ENCODE results near the gene CCNK.

Gene CCNK

DNA sequence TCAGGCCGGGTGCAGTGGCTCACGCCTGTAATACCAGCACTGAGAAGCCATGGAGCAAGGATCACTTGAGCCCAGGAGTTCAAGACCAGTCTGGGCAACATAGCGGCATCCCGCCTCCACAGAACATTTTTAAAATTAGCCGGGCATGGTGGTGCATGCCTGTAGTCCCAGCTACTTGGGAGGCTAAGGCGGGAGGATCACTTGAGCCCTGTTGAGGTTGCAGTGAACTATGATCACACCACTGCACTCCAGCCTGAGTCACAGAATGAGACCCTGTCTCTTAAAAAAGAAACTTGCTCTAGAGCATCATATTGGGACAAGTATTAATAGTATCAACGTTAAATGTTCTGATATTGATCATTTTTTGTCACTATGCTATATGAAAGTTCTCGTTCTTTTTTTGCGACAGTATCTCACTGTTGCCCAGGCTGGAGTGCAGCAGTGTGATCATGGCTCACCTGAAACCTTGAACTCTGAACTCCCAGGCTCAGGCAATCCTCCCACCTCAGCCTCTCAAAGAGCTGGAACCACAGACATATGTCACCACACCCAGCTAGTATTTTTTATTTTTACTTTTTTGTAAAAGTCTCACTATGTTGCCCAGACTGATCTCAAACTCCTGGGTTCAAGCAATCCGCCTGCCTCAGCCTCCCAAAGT lies 75.1 kb downstream of the CCNK start:
- no peak for FAIRE-seq

- peak; percentile 66 for FAIRE-seq
Observed at GRCh38 chr14:99559286-99559990, 78.2 kb downstream of the CCNK start.

DNA sequence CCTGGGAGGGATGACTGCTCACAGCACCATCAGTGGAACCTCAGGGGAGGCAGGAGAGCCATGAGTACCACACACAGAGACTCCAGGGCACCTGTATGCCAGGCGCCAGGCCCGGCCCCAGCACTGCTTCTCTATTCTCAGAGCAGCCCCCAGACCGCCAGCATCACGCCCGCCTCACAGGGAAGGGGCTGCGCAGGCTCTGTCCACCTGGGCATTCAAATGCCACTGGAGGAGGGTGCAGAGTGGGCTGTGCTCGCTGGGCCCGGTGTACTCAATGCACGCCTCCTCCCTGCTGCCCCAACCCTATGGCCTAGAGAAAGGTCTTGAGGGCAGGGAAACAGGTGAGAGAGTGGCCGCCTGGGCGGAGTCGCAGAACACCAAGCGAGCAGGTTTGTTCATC lies 79.2 kb downstream of the CCNK start:
- no peak for FAIRE-seq

GRCh38 chr14:99560922-99561683 lies 79.9 kb downstream of the CCNK start:
- no peak for FAIRE-seq

GRCh38 chr14:99561864-99562263 lies 80.7 kb downstream of the CCNK start:
- FAIRE-seq = no peak

All from islet of Langerhans (tissue), 1 donor.